ENCODE data around the gene MARVELD1. TPM values are rescaled to one million over a fixed set of nuclear protein-coding genes. Genes with fewer than 3 reads are reported as not detected.

The MARVELD1 gene
- total RNA-seq, 4 donors from 2014 or later, result 16.7 to 23.0 (median 21.3) TPM

DNA sequence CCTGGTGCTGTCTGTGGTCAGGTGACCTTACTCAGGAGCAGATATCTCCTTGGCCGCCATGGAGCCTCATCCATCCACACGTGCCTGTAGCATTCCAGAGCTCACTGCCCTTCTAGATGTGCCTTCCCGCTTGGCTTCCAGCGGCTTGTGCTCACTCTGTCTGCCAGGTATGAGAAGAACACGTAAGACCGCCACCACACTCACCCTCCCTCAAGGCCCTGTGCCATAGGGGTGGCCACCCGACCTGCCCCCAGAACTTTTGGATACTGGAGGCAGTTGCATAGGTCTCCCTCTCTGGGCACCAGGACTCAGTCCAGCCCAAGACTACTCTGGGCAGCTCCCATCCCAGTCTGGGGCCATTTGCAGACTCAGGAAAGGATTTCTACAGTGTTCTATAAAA, 4.1 kb downstream of the MARVELD1 start:
- no peak for ATAC-seq (ENCODE audit: low FRiP score)
- TF ChIP-seq CTCF (IDR thresholded peaks at IDR 0.05), result no peak
- DNase-seq (ENCODE audit: low spot score), result no peak

GRCh38 chr10:97718178-97718577, 4.6 kb downstream of the MARVELD1 start:
- no peak for TF ChIP-seq CTCF (IDR thresholded peaks at IDR 0.05)
- ATAC-seq (ENCODE audit: low FRiP score) (no peak), DNase-seq (ENCODE audit: low spot score) (no peak)

DNA sequence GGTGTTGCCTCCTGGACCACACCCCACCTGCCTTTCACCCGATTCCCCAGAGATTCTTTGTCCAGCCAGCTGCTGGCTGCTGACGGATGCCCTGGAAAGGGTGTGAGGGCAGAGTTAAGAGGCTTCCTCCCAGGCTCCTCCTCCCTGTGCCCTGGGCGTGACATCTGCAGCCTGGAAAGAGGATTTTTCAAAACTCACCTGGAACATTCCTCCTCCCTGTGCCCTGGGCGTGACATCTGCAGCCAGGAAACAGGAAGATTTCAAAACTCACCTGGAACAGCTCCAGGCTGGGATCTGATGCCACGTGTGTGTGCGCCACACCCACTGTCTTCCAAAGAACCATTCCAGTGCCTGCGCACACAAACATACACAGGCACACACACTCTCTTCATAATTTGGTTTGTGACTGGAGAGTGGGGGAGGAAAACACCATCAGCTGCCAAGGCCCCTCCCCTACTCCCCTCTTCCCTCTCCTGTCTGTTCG, 5.2 kb downstream of the MARVELD1 start:
- DNase-seq (ENCODE audit: low spot score), result no peak

GRCh38 chr10:97719602-97720001, 6.1 kb downstream of the MARVELD1 start:
- no peak for ATAC-seq (ENCODE audit: low FRiP score)
- TF ChIP-seq CTCF (IDR thresholded peaks at IDR 0.05), result no peak

More for the DNA sequence above, 5.2 kb downstream of the MARVELD1 start:
- peak; percentile 68 for ATAC-seq (ENCODE audit: low FRiP score)
- TF ChIP-seq CTCF (IDR thresholded peaks at IDR 0.05), result no peak

GRCh38 chr10:97721871-97722780, 8.6 kb downstream of the MARVELD1 start:
- no peak for DNase-seq (ENCODE audit: low spot score)
- ATAC-seq (ENCODE audit: low FRiP score), result no peak

More at GRCh38 chr10:97719602-97720001, 6.1 kb downstream of the MARVELD1 start:
- DNase-seq (ENCODE audit: low spot score), result no peak

DNA sequence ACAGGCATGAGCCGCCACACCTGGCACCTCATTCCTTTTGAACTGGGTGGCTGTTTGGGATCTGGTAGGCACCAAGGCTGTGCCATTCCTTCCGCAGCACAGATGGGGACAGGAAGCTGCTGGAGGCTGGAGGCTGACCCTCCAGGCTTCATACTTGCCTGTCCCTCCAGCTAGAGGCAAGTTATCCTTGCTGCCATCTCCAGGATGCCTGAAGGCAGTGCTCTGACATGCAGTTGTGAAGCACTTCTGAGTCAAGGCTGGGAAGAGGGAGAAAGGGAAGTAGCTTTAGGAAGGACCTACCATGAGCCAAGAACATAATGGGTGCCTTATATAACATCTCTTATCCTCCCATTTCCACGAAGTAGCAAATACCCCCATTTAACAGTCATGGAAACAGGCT, 9.5 kb downstream of the MARVELD1 start:
- no peak for TF ChIP-seq CTCF (IDR thresholded peaks at IDR 0.05)
- ATAC-seq (ENCODE audit: low FRiP score) (no peak), DNase-seq (ENCODE audit: low spot score) (no peak)

More at GRCh38 chr10:97721871-97722780, 8.6 kb downstream of the MARVELD1 start:
- TF ChIP-seq CTCF (IDR thresholded peaks at IDR 0.05), result no peak

Measured in omental fat pad (tissue), 4 donors.